Subcutaneous adipose tissue (tissue), 4 donors: Measurements from ENCODE around the gene MTF2. TPM values are rescaled to one million over a fixed set of nuclear protein-coding genes. Genes with fewer than 3 reads are reported as not detected.

Source experiments
- total RNA-seq, 4 donors: library from RNA; depleted of rRNA; stranded (reverse); fragments of >200 nt; gene quantifications; one replicate each; pipeline ENCODE4 v1.1.0, GENCODE V29; 2016
- TF ChIP-seq, protein P1 (sequence below): fragments of 450-650 bp; IDR thresholded peaks from one replicate; pipeline ENCODE4 v1.5.1; 2016; ENCODE audit warnings: low read depth, mild to moderate bottlenecking, control low read depth, antibody characterized with exemption, moderate library complexity

Gene MTF2
- total RNA-seq, 4 donors from 2014 or later = 16.3 to 24.0 (median 19.9) TPM

DNA sequence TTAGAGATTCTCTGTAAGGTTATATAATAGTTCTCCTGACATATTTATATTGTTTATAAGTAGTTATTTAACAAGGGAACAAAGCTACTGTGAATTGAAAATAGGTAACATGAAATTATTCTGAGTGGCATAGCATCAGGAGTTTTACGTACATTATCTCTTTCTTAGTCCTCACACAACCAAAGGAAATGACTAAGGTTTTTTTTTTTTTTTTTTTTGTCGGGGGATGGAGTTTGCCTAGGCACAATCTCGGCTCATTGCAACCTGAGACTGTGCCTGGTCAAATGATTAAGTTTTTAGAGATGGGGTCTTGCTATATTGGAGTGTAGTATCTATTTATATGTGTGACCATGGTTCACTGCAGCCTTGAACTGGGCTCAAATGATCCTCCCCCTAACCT lies 76.3 kb downstream of the MTF2 start:
- TF ChIP-seq, protein P1, sequence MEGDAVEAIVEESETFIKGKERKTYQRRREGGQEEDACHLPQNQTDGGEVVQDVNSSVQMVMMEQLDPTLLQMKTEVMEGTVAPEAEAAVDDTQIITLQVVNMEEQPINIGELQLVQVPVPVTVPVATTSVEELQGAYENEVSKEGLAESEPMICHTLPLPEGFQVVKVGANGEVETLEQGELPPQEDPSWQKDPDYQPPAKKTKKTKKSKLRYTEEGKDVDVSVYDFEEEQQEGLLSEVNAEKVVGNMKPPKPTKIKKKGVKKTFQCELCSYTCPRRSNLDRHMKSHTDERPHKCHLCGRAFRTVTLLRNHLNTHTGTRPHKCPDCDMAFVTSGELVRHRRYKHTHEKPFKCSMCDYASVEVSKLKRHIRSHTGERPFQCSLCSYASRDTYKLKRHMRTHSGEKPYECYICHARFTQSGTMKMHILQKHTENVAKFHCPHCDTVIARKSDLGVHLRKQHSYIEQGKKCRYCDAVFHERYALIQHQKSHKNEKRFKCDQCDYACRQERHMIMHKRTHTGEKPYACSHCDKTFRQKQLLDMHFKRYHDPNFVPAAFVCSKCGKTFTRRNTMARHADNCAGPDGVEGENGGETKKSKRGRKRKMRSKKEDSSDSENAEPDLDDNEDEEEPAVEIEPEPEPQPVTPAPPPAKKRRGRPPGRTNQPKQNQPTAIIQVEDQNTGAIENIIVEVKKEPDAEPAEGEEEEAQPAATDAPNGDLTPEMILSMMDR = no peak

DNA sequence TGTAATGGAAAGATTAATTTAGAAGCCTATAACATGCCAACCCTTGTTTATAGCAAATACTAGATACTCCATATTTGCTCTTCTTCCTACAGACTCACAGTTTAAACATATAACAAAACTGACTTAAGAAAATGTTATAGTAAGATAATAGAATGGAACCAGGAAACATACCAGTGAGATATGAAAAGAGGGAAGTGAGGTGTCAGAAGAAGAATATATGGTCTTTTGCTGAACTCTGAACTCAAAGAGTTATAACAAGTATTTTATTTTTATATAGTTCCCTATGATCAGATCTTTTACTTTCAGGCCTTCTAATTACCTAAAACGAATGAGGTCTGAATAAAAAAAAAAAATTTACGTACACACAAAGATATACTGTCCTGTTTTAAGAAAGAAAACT lies 80.3 kb downstream of the MTF2 start:
- TF ChIP-seq, protein P1 = no peak

DNA sequence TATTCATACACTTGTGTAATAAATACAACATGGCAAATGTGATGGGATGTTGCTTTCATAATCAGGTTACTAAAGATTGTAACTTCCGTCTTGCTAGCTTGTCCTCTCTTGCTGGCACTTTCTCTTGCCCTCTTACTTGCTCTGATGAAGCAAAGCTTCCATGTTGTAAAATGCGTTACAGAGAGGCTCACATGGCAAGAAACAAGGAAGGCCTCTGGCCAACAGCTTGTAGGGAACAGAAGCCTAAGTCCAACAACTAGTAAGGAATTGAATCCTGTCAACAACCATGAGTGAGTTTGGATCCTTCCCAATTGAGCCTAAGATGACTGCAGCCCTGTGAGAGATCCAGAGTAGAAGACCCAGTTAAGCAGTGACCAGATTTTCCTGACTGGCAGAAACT lies 85.7 kb downstream of the MTF2 start:
- TF ChIP-seq, protein P1 = no peak

DNA sequence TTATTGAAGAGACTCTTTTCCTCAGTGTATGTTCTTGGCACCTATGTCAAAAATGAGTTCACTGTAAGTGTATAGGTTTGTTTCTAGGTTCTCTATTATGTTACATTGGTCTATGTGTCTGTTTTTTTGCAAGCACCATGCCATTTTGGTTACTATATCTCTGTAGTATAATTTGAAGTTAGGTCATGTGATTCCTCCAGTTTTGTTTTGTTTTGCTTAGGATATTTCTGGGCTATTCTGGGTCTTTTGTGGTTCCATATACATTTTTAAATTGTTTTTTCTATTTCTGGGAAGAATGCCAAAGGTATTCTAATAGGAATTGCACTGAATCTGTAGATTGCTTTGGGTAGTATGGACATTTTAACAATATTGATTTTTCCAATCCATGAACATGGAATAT lies 87.9 kb downstream of the MTF2 start:
- TF ChIP-seq, protein P1 = no peak

DNA sequence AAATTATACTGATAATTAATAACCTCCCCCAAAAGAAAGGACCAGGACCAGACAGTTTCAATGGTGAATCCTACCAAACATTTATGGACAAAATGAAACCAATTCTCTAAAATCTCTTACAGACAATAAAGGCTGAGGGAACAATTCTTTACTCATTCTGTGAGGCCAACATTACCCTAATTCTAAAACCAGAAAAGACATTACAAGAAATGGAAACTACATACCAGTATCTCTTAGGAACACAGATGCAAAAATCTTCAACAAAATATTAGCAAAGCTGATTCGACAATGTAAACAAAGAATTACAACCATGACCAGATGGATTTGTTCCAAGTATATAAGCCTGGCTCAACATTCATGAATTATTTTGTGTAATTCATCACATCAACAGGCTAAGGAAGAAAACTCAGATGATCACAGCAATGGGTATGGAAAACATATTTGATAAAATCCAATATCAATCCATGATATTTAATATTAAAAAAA lies 92.5 kb downstream of the MTF2 start:
- TF ChIP-seq, protein P1 = no peak

DNA sequence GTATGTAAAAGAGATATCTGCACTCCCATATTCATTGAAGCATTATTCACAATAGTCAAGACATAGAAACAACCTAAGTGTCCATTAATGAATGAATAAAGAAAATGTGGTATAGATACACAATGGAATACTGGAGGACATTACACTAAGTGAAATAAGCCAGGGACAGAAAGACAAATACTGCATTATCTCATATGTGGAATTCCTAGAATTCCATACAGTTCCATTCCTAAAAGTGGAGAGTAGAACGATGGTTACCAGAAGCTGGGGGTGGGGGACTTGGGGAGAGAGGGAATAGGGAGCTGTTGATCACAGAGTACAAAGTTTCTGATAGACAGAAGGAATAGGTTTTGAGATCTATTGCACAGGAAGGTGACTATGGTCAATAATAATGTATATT lies 93.7 kb downstream of the MTF2 start:
- TF ChIP-seq, protein P1 = no peak

DNA sequence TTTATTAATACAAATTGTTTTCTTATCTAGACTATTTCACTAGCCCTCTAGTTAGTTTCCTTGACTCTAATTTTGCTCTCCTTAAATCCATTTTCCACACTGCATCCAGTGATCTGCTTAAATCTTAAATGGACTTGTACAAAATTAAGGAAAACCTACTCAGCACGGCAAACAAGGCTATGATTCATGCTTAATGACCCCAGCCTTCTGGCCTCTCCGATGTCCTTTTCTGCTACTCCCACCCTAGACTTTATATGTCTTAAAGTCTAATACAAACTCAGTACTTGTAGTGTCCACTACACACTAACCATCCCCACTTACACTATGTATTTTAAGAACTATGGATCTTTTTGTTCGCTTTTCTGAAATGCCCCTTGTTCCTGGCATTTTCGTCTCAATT lies 98.9 kb downstream of the MTF2 start:
- TF ChIP-seq, protein P1 = no peak
